Measurements from ENCODE around the gene PAX8. TPM values are rescaled to one million over a fixed set of nuclear protein-coding genes. Genes with fewer than 3 reads are reported as not detected.

PAX8 gene
- polyA plus RNA-seq, 1 of the 3 experiments (the other 2 are of a cell fraction): 0.23 TPM

DNA sequence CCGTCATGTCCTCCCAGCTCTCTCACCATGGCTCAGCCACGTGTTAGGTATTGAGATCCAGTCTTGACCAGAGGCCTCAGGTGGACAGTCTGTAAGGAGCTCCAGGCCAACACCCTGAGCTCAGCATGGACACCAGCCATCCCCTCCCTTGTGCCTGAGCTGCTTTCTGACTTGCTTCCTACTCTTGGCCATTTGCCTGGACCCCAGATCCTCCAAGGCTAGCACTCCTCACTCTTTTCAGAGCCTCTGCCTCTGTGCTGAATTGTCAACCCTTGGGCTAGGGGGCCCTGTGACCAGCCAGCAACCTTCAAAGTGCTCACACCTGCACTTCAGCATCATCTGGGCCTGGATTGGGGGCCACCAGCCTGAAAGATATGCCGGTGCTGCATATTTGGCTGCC, 46.6 kb downstream of the PAX8 start:
- Histone ChIP-seq H3K79me2 (ENCODE audit: insufficient read depth) (no peaks in the 10 kb centered on the region), H3K9me3 (no peaks in the 10 kb centered on the region), H3K9me2 (no peaks in the 10 kb centered on the region), H3K4me2 (no peak overlapping the region), H3K27ac (ENCODE audit: low read depth in 2 of 2, low read length in 1 of 2) (no peak overlapping the region), H3K27me3 (ENCODE audit: insufficient read depth) (no peaks in the 10 kb centered on the region), H3K4me3 (ENCODE audit: low read depth in 2 of 2, low read length in 1 of 2) (no peak overlapping the region), H3F3A (replicated peaks; ENCODE audit: insufficient read depth) (no peaks in the 10 kb centered on the region), H3K4me1 (ENCODE audit: control insufficient read depth in 1 of 2, insufficient read depth in 2 of 2, low read depth in 1 of 2, low read length in 1 of 2) (no peaks in the 10 kb centered on the region; a peak in 1 of 4 replicates), H4K20me1 (ENCODE audit: insufficient read depth) (no peaks in the 10 kb centered on the region), H3K36me3 (replicated peaks in 1 of 2; ENCODE audit: control insufficient read depth in 1 of 2, insufficient read depth in 2 of 2, low read length in 1 of 2) (no peaks in the 10 kb centered on the region), H3K9ac (no peak overlapping the region), H2AFZ (ENCODE audit: low read depth) (no peak overlapping the region)
- DNase-seq: no peak
- TF ChIP-seq RXRA (IDR thresholded peaks at IDR 0.05; ENCODE audit: borderline replicate concordance, low read depth): no peak
- TF ChIP-seq, protein P1, sequence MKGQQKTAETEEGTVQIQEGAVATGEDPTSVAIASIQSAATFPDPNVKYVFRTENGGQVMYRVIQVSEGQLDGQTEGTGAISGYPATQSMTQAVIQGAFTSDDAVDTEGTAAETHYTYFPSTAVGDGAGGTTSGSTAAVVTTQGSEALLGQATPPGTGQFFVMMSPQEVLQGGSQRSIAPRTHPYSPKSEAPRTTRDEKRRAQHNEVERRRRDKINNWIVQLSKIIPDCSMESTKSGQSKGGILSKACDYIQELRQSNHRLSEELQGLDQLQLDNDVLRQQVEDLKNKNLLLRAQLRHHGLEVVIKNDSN (IDR thresholded peaks at IDR 0.05; ENCODE audit: borderline replicate concordance, low read depth): no peak
- no peak for TF ChIP-seq MXI1 (IDR thresholded peaks at IDR 0.05; ENCODE audit: low read depth, low read length)
- TF ChIP-seq, protein P2, sequence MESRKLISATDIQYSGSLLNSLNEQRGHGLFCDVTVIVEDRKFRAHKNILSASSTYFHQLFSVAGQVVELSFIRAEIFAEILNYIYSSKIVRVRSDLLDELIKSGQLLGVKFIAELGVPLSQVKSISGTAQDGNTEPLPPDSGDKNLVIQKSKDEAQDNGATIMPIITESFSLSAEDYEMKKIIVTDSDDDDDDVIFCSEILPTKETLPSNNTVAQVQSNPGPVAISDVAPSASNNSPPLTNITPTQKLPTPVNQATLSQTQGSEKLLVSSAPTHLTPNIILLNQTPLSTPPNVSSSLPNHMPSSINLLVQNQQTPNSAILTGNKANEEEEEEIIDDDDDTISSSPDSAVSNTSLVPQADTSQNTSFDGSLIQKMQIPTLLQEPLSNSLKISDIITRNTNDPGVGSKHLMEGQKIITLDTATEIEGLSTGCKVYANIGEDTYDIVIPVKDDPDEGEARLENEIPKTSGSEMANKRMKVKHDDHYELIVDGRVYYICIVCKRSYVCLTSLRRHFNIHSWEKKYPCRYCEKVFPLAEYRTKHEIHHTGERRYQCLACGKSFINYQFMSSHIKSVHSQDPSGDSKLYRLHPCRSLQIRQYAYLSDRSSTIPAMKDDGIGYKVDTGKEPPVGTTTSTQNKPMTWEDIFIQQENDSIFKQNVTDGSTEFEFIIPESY (IDR thresholded peaks at IDR 0.05; ENCODE audit: borderline replicate concordance, low read depth): no peak
- TF ChIP-seq, protein P3, sequence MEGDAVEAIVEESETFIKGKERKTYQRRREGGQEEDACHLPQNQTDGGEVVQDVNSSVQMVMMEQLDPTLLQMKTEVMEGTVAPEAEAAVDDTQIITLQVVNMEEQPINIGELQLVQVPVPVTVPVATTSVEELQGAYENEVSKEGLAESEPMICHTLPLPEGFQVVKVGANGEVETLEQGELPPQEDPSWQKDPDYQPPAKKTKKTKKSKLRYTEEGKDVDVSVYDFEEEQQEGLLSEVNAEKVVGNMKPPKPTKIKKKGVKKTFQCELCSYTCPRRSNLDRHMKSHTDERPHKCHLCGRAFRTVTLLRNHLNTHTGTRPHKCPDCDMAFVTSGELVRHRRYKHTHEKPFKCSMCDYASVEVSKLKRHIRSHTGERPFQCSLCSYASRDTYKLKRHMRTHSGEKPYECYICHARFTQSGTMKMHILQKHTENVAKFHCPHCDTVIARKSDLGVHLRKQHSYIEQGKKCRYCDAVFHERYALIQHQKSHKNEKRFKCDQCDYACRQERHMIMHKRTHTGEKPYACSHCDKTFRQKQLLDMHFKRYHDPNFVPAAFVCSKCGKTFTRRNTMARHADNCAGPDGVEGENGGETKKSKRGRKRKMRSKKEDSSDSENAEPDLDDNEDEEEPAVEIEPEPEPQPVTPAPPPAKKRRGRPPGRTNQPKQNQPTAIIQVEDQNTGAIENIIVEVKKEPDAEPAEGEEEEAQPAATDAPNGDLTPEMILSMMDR (IDR thresholded peaks at IDR 0.05): no peak
- no peak for TF ChIP-seq RCOR1 (IDR thresholded peaks at IDR 0.05; ENCODE audit: low read length)
- no peak for TF ChIP-seq CHD2 (IDR thresholded peaks at IDR 0.05; ENCODE audit: low read length, partially characterized antibody)
- TF ChIP-seq, protein P4, sequence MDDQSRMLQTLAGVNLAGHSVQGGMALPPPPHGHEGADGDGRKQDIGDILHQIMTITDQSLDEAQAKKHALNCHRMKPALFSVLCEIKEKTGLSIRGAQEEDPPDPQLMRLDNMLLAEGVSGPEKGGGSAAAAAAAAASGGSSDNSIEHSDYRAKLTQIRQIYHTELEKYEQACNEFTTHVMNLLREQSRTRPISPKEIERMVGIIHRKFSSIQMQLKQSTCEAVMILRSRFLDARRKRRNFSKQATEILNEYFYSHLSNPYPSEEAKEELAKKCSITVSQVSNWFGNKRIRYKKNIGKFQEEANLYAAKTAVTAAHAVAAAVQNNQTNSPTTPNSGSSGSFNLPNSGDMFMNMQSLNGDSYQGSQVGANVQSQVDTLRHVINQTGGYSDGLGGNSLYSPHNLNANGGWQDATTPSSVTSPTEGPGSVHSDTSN (IDR thresholded peaks at IDR 0.05): no peak
- TF ChIP-seq RFX5 (IDR thresholded peaks at IDR 0.05; ENCODE audit: low read length): no peak
- TF ChIP-seq, protein P5, sequence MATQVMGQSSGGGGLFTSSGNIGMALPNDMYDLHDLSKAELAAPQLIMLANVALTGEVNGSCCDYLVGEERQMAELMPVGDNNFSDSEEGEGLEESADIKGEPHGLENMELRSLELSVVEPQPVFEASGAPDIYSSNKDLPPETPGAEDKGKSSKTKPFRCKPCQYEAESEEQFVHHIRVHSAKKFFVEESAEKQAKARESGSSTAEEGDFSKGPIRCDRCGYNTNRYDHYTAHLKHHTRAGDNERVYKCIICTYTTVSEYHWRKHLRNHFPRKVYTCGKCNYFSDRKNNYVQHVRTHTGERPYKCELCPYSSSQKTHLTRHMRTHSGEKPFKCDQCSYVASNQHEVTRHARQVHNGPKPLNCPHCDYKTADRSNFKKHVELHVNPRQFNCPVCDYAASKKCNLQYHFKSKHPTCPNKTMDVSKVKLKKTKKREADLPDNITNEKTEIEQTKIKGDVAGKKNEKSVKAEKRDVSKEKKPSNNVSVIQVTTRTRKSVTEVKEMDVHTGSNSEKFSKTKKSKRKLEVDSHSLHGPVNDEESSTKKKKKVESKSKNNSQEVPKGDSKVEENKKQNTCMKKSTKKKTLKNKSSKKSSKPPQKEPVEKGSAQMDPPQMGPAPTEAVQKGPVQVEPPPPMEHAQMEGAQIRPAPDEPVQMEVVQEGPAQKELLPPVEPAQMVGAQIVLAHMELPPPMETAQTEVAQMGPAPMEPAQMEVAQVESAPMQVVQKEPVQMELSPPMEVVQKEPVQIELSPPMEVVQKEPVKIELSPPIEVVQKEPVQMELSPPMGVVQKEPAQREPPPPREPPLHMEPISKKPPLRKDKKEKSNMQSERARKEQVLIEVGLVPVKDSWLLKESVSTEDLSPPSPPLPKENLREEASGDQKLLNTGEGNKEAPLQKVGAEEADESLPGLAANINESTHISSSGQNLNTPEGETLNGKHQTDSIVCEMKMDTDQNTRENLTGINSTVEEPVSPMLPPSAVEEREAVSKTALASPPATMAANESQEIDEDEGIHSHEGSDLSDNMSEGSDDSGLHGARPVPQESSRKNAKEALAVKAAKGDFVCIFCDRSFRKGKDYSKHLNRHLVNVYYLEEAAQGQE (IDR thresholded peaks at IDR 0.05; ENCODE audit: low read depth, low read length): no peak
- no peak for TF ChIP-seq POLR2AphosphoS5 (IDR thresholded peaks at IDR 0.05; ENCODE audit: low read depth, low read length)
- TF ChIP-seq FOXJ3 (CRISPR knock-in tag; IDR thresholded peaks at IDR 0.05): no peak
- TF ChIP-seq MEF2A (IDR thresholded peaks at IDR 0.05; ENCODE audit: borderline replicate concordance, low read depth): no peak
- TF ChIP-seq TEAD4 (IDR thresholded peaks at IDR 0.05; ENCODE audit: borderline replicate concordance, insufficient read depth): no peak
- TF ChIP-seq FOSL2 (IDR thresholded peaks at IDR 0.05; ENCODE audit: borderline replicate concordance, low read depth): no peak
- TF ChIP-seq, protein P6, sequence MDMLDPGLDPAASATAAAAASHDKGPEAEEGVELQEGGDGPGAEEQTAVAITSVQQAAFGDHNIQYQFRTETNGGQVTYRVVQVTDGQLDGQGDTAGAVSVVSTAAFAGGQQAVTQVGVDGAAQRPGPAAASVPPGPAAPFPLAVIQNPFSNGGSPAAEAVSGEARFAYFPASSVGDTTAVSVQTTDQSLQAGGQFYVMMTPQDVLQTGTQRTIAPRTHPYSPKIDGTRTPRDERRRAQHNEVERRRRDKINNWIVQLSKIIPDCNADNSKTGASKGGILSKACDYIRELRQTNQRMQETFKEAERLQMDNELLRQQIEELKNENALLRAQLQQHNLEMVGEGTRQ (IDR thresholded peaks at IDR 0.05; ENCODE audit: borderline replicate concordance, low read depth, low read length): no peak
- ChIA-PET CTCF (interaction anchor here (0.8 to 2.3 kb wide), 6 partner anchors 11 to 158 kb away, joined by 3 to 9 read pairs (median 6); no protein-coding TSS in a partner anchor), POLR2A (no interaction called here)
- 81% methylated on average over 2 of the region's 3 CpGs for WGBS (ENCODE audit: low lambda C conversion rate)
